Liver (tissue), 9 donors: ENCODE results near the gene WNT11. TPM values are rescaled to one million over a fixed set of nuclear protein-coding genes. Genes with fewer than 3 reads are reported as not detected.

Source experiments
- DNase-seq: peaks from one replicate; pipeline ENCODE4 v3.0.0-alpha.2; 2017; ENCODE audit warnings: low spot score
- H3K27ac ChIP-seq, 2 donors: one replicate each; pipeline ENCODE4 v1.7.0; 2013; ENCODE audit warnings: inconsistent platforms in 2 of 2, low read length in 2 of 2, control low read depth in 1 of 2, low read depth in 1 of 2, mild to moderate bottlenecking in 1 of 2
- H3K27me3 ChIP-seq, 4 donors: one replicate each; pipeline versions ENCODE4 v1.6.1 to v1.7.0; 2013; ENCODE audit warnings: low read length in 3 of 4, inconsistent platforms in 1 of 4, mild to moderate bottlenecking in 1 of 4, moderate library complexity in 1 of 4; ENCODE audit not compliant: control insufficient read depth in 4 of 4, insufficient read depth in 4 of 4
- H3K36me3 ChIP-seq, 4 donors: one replicate each; pipeline versions ENCODE4 v1.6.1 to v1.7.0; 2013; ENCODE audit warnings: low read length in 3 of 4, mild to moderate bottlenecking in 3 of 4, low read depth in 1 of 4, moderate library complexity in 1 of 4; ENCODE audit not compliant: control insufficient read depth in 4 of 4, insufficient read depth in 3 of 4
- H3K4me1 ChIP-seq, 4 donors: one replicate each; pipeline versions ENCODE4 v1.6.1 to v1.7.0; 2013; ENCODE audit warnings: low read length in 3 of 4, mild to moderate bottlenecking in 3 of 4, moderate library complexity in 1 of 4; ENCODE audit not compliant: control insufficient read depth in 4 of 4, insufficient read depth in 4 of 4
- H3K4me3 ChIP-seq, 3 donors: one replicate each; pipeline versions ENCODE4 v1.6.1 to v1.7.0; 2013; ENCODE audit warnings: low read length in 3 of 3, control low read depth in 1 of 3, low read depth in 1 of 3, mild to moderate bottlenecking in 1 of 3
- H3K9ac ChIP-seq, 2 donors: one replicate each; pipeline ENCODE4 v1.7.0; 2013; ENCODE audit warnings: low read length in 2 of 2, mild to moderate bottlenecking in 2 of 2, moderate library complexity in 2 of 2, control low read depth in 1 of 2, low read depth in 1 of 2
- H3K9me3 ChIP-seq, 4 donors: one replicate each; pipeline versions ENCODE4 v1.6.1 to v1.7.0; 2013; ENCODE audit warnings: low read length in 3 of 4; ENCODE audit not compliant: control insufficient read depth in 4 of 4
- EGR1 ChIP-seq, 2 donors: IDR thresholded peaks; 2 replicates each; pipeline ENCODE4 v1.6.1; 2016 to 2018; ENCODE audit warnings: antibody characterized with exemption in 2 of 2, low read depth in 2 of 2
- FOXA1 ChIP-seq: IDR thresholded peaks from 2 replicates; pipeline ENCODE4 v1.6.1; 2016; ENCODE audit warnings: antibody characterized with exemption
- FOXA2 ChIP-seq: IDR thresholded peaks from 2 replicates; pipeline ENCODE4 v1.6.1; 2016; ENCODE audit warnings: antibody characterized with exemption
- GABPA ChIP-seq, 2 donors: IDR thresholded peaks in 1 of 2; conservative IDR thresholded peaks in 1 of 2; 2 replicates each; pipeline ENCODE4 v1.6.1; 2016; ENCODE audit warnings: antibody characterized with exemption in 2 of 2, mild to moderate bottlenecking in 1 of 2, moderate library complexity in 1 of 2
- HNF4A ChIP-seq, 2 donors: conservative IDR thresholded peaks; 2 replicates each; pipeline ENCODE4 v1.6.1; 2016; ENCODE audit warnings: antibody characterized with exemption in 2 of 2, mild to moderate bottlenecking in 2 of 2
- HNF4G ChIP-seq: IDR thresholded peaks from 2 replicates; pipeline ENCODE4 v1.6.1; 2016; ENCODE audit warnings: antibody characterized with exemption
- JUND ChIP-seq, 2 donors: IDR thresholded peaks; 2 replicates each; pipeline ENCODE4 v1.6.1; 2016; ENCODE audit warnings: antibody characterized with exemption in 2 of 2
- NR2F2 ChIP-seq: IDR thresholded peaks from 2 replicates; pipeline ENCODE4 v1.6.1; 2016; ENCODE audit warnings: antibody characterized with exemption
- RAD21 ChIP-seq, 2 donors: IDR thresholded peaks; 2 replicates each; pipeline ENCODE4 v1.6.1; 2016; ENCODE audit warnings: antibody characterized with exemption in 2 of 2, mild to moderate bottlenecking in 2 of 2
- RXRA ChIP-seq, 2 donors: IDR thresholded peaks; 2 replicates each; pipeline ENCODE4 v1.6.1; 2017 to 2018; ENCODE audit warnings: antibody characterized with exemption in 2 of 2, mild to moderate bottlenecking in 1 of 2
- SP1 ChIP-seq: IDR thresholded peaks from 2 replicates; pipeline ENCODE4 v1.6.1; 2018; ENCODE audit warnings: antibody characterized with exemption, mild to moderate bottlenecking
- TAF1 ChIP-seq: conservative IDR thresholded peaks from 2 replicates; pipeline ENCODE4 v1.6.1; 2016; ENCODE audit warnings: antibody characterized with exemption, mild to moderate bottlenecking
- YY1 ChIP-seq: IDR thresholded peaks from 2 replicates; pipeline ENCODE4 v1.6.1; 2016; ENCODE audit warnings: antibody characterized with exemption, mild to moderate bottlenecking
- WGBS: extraction: QIAGEN DNeasy Blood & Tissue Kit; methylation state at CpG from one replicate; pipeline ENCODE4 v1.1.7; 2013; 5-methylcytosine and 5-hydroxymethylcytosine counted together
- polyA plus RNA-seq, 2 donors: library from polyadenylated mRNA; stranded (reverse) in 1 of 2; unstranded in 1 of 2; fragments of 200-250 nt in 1 of 2; fragments of >200 nt in 1 of 2; fragmentation: Nextera tagmentation in 1 of 2; extraction: Ambion mirVana in 1 of 2; gene quantifications; one replicate each; pipeline versions ENCODE4 v1.2.1 to v1.2.3, GENCODE V29; 2013 to 2015
- total RNA-seq, 2 donors: library from RNA; depleted of rRNA; stranded (reverse); fragments of >200 nt; gene quantifications; one replicate each; pipeline ENCODE4 v1.2.3, GENCODE V29; 2014
- TF ChIP-seq, protein P1 (sequence below): IDR thresholded peaks from 2 replicates; pipeline ENCODE4 v1.6.1; 2016; ENCODE audit warnings: antibody characterized with exemption
- TF ChIP-seq, protein P2 (sequence below): IDR thresholded peaks from 2 replicates; pipeline ENCODE4 v1.6.1; 2016; ENCODE audit warnings: antibody characterized with exemption
- TF ChIP-seq, protein P3 (sequence below): IDR thresholded peaks from 2 replicates; pipeline ENCODE4 v1.6.1; 2016; ENCODE audit warnings: antibody characterized with exemption
- TF ChIP-seq, protein P4 (sequence below): fragments of 150-350 bp; IDR thresholded peaks from 2 replicates; pipeline ENCODE4 v1.5.1; 2017; ENCODE audit warnings: improper control_type of control experiment, low read depth, low read length; ENCODE audit not compliant: missing input control
- TF ChIP-seq, protein P5 (sequence below): IDR thresholded peaks from 2 replicates; pipeline ENCODE4 v1.6.1; 2016; ENCODE audit warnings: antibody characterized with exemption, mild to moderate bottlenecking
- donor health status: healthy.
- donor health status: healthy.
- donor health status: healthy.
- donor health status: healthy.
- donor health status: healthy.

WNT11 gene
- total and polyA plus RNA-seq, 4 donors, result 1.1 to 4.8 (median 2.5) TPM

DNA sequence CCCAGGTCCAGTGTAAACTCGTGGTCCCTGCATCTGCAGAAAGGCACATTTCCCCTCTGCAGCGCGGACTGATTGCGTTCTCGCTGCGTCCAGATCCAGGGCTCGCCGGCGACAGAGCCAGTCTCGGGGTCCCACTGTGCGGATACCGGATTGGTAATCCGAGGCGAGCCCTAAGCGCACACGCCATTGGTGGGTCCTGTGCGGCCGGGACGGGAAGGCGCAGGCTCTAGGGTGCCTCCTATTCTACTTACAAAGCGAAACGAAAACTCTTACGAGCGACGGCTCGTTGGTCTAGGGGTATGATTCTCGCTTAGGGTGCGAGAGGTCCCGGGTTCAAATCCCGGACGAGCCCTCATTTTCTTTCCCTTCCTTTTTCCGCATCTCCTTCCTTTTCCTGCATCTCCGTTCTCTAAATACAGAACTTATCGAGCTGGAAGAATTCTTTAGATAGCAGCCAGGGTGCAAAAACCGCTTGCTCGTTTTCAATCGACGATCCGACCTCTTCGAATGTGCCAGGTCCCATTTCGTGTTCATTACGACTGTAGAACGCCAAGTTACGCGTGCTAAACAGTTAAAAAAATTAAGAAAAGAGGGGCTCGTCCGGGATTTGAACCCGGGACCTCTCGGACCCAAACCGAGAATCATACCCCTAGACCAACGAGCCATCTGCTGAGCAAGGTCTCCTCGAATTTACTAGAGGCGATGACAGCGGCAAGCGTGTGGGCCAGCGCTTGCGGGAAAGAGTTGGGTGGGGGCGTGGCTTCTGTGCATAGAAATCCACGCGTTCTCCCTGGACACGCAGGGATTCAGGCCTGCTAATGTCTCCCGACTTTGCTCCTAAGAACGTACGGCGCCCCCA is 29.2 kb upstream of the WNT11 start (continued):
- TF ChIP-seq TAF1 (no peak), RXRA (IDR thresholded peaks at IDR 0.05) (peak; percentile 36 to 61), FOXA1 (no peak), HNF4A (conservative IDR thresholded peaks at IDR 0.05) (peak; percentile 40 to 56), JUND (IDR thresholded peaks at IDR 0.05) (peak in 1 of 2 donors; percentile 36), HNF4G (peak; percentile 18), RAD21 (IDR thresholded peaks at IDR 0.05) (peak in 1 of 2 donors; percentile 40), NR2F2 (no peak)
- TF ChIP-seq, protein P1, sequence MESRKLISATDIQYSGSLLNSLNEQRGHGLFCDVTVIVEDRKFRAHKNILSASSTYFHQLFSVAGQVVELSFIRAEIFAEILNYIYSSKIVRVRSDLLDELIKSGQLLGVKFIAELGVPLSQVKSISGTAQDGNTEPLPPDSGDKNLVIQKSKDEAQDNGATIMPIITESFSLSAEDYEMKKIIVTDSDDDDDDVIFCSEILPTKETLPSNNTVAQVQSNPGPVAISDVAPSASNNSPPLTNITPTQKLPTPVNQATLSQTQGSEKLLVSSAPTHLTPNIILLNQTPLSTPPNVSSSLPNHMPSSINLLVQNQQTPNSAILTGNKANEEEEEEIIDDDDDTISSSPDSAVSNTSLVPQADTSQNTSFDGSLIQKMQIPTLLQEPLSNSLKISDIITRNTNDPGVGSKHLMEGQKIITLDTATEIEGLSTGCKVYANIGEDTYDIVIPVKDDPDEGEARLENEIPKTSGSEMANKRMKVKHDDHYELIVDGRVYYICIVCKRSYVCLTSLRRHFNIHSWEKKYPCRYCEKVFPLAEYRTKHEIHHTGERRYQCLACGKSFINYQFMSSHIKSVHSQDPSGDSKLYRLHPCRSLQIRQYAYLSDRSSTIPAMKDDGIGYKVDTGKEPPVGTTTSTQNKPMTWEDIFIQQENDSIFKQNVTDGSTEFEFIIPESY, result no peak

DNA sequence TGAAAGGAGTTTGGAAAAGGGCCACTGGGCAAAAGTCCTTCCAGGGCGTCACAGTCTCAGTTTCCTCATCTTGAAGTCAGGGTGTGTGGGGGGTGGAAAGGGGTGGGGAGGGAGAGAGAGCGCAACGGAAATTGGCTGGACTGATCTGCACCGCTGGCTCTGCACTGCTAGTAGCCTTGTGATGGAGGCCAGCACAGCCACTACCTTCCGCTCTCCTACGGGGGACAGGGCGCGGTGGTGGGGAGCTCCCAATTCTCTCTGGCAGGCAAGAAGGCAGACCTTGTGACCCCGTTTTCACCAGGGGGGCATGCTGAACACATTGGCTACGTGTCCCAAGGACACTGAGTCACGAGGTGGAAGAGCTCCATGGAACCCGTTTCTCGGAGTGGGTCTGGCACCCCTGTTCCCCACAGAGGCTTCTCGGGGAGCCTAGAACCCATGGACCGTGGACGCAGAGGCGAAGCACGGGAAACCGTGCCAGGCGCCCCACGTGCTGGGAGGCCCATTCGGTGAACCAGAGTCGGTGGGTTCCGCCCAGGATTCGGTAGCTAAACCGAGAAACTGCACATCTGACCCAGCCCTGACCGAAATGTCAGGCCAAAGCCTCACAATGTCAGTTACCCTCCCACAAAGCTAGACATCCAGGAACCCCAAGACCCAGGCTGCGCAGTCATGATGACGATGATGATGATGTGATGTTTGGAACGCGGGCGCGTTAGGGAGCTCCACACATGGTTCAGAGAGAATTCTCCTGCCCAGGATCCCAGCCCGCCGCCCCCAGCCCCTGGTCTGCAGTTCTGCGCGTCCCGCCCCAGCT is 28.3 kb upstream of the WNT11 start:
- peak overlapping the region; percentile 68 to 86 (median 71) for H3K4me3 ChIP-seq
- peak overlapping the region; percentile 76 to 88 for H3K27ac ChIP-seq
- no peaks in the 10 kb centered on the region for H3K36me3 ChIP-seq
- H3K27me3 ChIP-seq, result no peaks in the 10 kb centered on the region
- 44% methylated on average over 38 of the region's 38 CpGs for WGBS
- H3K9ac ChIP-seq, result no peak overlapping the region
- no peaks in the 10 kb centered on the region for H3K9me3 ChIP-seq
- DNase-seq, result peak; percentile 37
- H3K4me1 ChIP-seq, result peaks cover 0 to 16% (median 9%) of the 10 kb centered on the region in 4 donors
- TF ChIP-seq YY1 (no peak), GABPA (IDR thresholded peaks at IDR 0.05 in 1 of 2, conservative IDR thresholded peaks at IDR 0.05 in 1 of 2) (no peak), FOXA1 (no peak), RAD21 (IDR thresholded peaks at IDR 0.05) (no peak), HNF4G (no peak), NR2F2 (no peak), JUND (IDR thresholded peaks at IDR 0.05) (no peak), SP1 (no peak), FOXA2 (no peak), RXRA (IDR thresholded peaks at IDR 0.05) (no peak), HNF4A (conservative IDR thresholded peaks at IDR 0.05) (no peak), TAF1 (no peak), EGR1 (IDR thresholded peaks at IDR 0.05; ENCODE audit: low read depth in 2 of 2) (no peak)
- TF ChIP-seq, protein P1, result no peak
- TF ChIP-seq, protein P2, sequence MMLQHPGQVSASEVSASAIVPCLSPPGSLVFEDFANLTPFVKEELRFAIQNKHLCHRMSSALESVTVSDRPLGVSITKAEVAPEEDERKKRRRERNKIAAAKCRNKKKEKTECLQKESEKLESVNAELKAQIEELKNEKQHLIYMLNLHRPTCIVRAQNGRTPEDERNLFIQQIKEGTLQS, result no peak
- TF ChIP-seq, protein P3, sequence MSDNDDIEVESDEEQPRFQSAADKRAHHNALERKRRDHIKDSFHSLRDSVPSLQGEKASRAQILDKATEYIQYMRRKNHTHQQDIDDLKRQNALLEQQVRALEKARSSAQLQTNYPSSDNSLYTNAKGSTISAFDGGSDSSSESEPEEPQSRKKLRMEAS, result no peak
- TF ChIP-seq, protein P4, sequence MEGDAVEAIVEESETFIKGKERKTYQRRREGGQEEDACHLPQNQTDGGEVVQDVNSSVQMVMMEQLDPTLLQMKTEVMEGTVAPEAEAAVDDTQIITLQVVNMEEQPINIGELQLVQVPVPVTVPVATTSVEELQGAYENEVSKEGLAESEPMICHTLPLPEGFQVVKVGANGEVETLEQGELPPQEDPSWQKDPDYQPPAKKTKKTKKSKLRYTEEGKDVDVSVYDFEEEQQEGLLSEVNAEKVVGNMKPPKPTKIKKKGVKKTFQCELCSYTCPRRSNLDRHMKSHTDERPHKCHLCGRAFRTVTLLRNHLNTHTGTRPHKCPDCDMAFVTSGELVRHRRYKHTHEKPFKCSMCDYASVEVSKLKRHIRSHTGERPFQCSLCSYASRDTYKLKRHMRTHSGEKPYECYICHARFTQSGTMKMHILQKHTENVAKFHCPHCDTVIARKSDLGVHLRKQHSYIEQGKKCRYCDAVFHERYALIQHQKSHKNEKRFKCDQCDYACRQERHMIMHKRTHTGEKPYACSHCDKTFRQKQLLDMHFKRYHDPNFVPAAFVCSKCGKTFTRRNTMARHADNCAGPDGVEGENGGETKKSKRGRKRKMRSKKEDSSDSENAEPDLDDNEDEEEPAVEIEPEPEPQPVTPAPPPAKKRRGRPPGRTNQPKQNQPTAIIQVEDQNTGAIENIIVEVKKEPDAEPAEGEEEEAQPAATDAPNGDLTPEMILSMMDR, result no peak
- TF ChIP-seq, protein P5, sequence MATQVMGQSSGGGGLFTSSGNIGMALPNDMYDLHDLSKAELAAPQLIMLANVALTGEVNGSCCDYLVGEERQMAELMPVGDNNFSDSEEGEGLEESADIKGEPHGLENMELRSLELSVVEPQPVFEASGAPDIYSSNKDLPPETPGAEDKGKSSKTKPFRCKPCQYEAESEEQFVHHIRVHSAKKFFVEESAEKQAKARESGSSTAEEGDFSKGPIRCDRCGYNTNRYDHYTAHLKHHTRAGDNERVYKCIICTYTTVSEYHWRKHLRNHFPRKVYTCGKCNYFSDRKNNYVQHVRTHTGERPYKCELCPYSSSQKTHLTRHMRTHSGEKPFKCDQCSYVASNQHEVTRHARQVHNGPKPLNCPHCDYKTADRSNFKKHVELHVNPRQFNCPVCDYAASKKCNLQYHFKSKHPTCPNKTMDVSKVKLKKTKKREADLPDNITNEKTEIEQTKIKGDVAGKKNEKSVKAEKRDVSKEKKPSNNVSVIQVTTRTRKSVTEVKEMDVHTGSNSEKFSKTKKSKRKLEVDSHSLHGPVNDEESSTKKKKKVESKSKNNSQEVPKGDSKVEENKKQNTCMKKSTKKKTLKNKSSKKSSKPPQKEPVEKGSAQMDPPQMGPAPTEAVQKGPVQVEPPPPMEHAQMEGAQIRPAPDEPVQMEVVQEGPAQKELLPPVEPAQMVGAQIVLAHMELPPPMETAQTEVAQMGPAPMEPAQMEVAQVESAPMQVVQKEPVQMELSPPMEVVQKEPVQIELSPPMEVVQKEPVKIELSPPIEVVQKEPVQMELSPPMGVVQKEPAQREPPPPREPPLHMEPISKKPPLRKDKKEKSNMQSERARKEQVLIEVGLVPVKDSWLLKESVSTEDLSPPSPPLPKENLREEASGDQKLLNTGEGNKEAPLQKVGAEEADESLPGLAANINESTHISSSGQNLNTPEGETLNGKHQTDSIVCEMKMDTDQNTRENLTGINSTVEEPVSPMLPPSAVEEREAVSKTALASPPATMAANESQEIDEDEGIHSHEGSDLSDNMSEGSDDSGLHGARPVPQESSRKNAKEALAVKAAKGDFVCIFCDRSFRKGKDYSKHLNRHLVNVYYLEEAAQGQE, result no peak
